HL-60 (cell line): ENCODE measurements around the gene EGFR.

ENCODE experiments used
- DNase-seq, 2 experiments: peaks; one replicate each; pipeline ENCODE4 v3.0.0-alpha.2; 2010 to 2020; ENCODE audit warnings: low read depth in 1 of 2, low spot score in 1 of 2
- H3K27ac ChIP-seq: fragments of 250-450 bp; sonication (Bioruptor Pico); replicated peaks from 2 replicates; pipeline ENCODE4 v1.5.1; 2020; ENCODE audit warnings: mild to moderate bottlenecking, moderate library complexity
- H3K27me3 ChIP-seq: fragments of 250-450 bp; sonication (Bioruptor Pico); 2 replicates; pipeline ENCODE4 v1.5.1; 2021; ENCODE audit warnings: mild to moderate bottlenecking, moderate library complexity; ENCODE audit not compliant: insufficient read depth, poor library complexity, severe bottlenecking
- H3K4me3 ChIP-seq: replicated peaks from 2 replicates; pipeline ENCODE4 v1.5.1; 2011; ENCODE audit warnings: mild to moderate bottlenecking, control low read depth, low read length; ENCODE audit not compliant: insufficient read depth
- GABPA ChIP-seq: IDR thresholded peaks from 2 replicates; pipeline ENCODE4 v1.6.1; 2012; ENCODE audit warnings: low read depth
- POLR2AphosphoS5 ChIP-seq: IDR thresholded peaks from 2 replicates; pipeline ENCODE4 v1.6.1; 2012; ENCODE audit warnings: low read depth
- REST ChIP-seq: IDR thresholded peaks from 2 replicates; pipeline ENCODE4 v1.6.1; 2012; ENCODE audit warnings: low read depth; ENCODE audit not compliant: insufficient replicate concordance
- SPI1 ChIP-seq: IDR thresholded peaks from 2 replicates; pipeline ENCODE4 v1.6.1; 2012; ENCODE audit warnings: low read depth, mild to moderate bottlenecking, borderline replicate concordance
- TF ChIP-seq, protein P1 (sequence below): IDR thresholded peaks from one replicate; pipeline ENCODE4 v1.5.1; 2011; ENCODE audit warnings: low read length, control low read depth, inconsistent platforms; ENCODE audit not compliant: insufficient read depth

The EGFR gene

GRCh38 chr7:55251313-55251712 lies 232.5 kb downstream of the EGFR start:
- TF ChIP-seq GABPA (no peak), REST (no peak), POLR2AphosphoS5 (no peak)
- TF ChIP-seq, protein P1, sequence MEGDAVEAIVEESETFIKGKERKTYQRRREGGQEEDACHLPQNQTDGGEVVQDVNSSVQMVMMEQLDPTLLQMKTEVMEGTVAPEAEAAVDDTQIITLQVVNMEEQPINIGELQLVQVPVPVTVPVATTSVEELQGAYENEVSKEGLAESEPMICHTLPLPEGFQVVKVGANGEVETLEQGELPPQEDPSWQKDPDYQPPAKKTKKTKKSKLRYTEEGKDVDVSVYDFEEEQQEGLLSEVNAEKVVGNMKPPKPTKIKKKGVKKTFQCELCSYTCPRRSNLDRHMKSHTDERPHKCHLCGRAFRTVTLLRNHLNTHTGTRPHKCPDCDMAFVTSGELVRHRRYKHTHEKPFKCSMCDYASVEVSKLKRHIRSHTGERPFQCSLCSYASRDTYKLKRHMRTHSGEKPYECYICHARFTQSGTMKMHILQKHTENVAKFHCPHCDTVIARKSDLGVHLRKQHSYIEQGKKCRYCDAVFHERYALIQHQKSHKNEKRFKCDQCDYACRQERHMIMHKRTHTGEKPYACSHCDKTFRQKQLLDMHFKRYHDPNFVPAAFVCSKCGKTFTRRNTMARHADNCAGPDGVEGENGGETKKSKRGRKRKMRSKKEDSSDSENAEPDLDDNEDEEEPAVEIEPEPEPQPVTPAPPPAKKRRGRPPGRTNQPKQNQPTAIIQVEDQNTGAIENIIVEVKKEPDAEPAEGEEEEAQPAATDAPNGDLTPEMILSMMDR, result no peak
- no peak overlapping the region for H3K4me3 ChIP-seq
- H3K27ac ChIP-seq, result no peak overlapping the region
- H3K27me3 ChIP-seq, result peaks cover 23% of the 10 kb centered on the region
- no peak for DNase-seq

DNA sequence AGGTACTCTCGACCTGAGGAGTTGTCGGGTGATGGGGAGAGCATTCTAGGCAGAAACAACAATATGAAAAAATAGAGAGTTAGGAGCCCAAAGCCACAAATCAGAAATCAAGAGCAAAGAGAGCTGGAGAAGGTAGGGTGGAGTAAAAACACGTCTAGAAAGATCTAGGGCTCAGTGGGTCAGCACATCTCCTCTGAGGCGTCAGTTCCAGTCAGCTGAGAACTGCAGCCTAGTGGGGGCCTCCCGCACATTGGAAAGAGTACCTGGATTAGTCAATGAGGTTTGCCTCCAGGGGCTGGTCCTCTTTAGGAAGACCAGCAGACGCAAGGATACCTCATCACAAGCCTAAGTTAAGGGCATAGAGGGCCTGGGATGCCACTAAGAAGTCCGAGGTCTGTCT lies 233.1 kb downstream of the EGFR start:
- DNase-seq, result no peak
- Histone ChIP-seq H3K27ac (no peak overlapping the region), H3K27me3 (peaks cover 27% of the 10 kb centered on the region), H3K4me3 (no peak overlapping the region)
- no peak for TF ChIP-seq GABPA

DNA sequence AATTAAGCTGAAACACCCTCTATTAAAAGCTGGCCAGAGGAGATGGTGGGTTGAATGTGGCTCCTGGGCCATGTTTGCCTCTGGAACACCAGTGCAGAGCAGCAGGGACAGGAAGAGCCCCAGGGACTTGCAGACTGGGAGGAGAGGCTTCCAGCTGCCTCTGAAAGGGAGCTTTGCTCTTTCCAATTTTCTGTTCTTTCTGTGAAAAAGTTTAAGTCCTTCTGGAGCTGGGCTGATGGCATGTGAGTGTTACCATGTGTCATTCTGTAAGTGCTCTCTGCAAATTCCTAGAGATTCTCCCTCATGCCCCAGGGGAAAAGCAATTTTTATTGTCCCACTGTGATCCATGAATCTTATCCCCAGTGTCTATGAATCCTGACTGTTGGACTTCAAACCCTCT lies 233.6 kb downstream of the EGFR start:
- Histone ChIP-seq H3K27ac (no peak overlapping the region), H3K27me3 (peaks cover 27% of the 10 kb centered on the region), H3K4me3 (no peak overlapping the region)
- TF ChIP-seq POLR2AphosphoS5, result no peak
- TF ChIP-seq, protein P1, result no peak
- no peak for TF ChIP-seq SPI1
- no peak for TF ChIP-seq GABPA
- TF ChIP-seq REST, result no peak
- DNase-seq, result no peak

DNA sequence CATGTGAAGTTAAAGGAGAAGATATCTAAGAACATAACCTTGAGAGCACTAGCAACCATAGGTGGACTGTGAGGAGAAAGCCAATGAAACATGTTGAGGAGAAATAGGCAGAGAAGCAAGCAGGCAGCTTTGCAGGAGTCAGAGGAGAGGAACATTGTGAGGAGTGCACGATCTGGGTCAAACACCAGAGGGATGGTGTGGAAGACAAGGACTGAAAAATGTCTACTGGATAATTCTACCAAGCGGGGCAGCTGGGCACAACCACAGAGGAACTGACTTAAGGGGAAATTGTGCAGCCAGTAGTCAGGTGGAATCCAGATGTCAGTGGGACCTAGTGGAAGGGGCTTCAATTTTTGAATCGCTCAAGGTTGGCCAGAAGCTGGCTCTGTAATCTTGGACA lies 234.4 kb downstream of the EGFR start:
- DNase-seq, result no peak
- TF ChIP-seq POLR2AphosphoS5 (no peak), SPI1 (no peak), REST (no peak), GABPA (no peak)
- TF ChIP-seq, protein P1, result no peak
- no peak overlapping the region for H3K27ac ChIP-seq
- H3K27me3 ChIP-seq, result peaks cover 27% of the 10 kb centered on the region
- no peak overlapping the region for H3K4me3 ChIP-seq
